Prostate gland (tissue), 2 donors: Measurements from ENCODE around the gene CTNND1.

Experiments
- CTCF ChIP-seq, 4 experiments: fragments of 200-600 bp in 2 of 4; fragments of 450-650 bp in 2 of 4; sonication (generic) in 2 of 4; IDR thresholded peaks; 1 replicate in 3 of 4; 2 replicates in 1 of 4; pipeline ENCODE4 v1.5.1; 2016 to 2019; ENCODE audit warnings: antibody characterized with exemption in 4 of 4, mild to moderate bottlenecking in 2 of 4, moderate library complexity in 2 of 4
- POLR2A ChIP-seq: fragments of 450-650 bp; IDR thresholded peaks from one replicate; pipeline ENCODE4 v1.6.1; 2016; ENCODE audit warnings: antibody characterized with exemption, mild to moderate bottlenecking

- TF ChIP-seq CTCF (IDR thresholded peaks at IDR 0.05) (no peak), POLR2A (no peak)
Measured at GRCh38 chr11:57744357-57744756, 17.2 kb upstream of the CTNND1 start.
